Bone marrow (tissue), 2 donors: ENCODE measurements around the gene GSTO1.
A peak's percentile ranks its signal among the peaks of the same experiment; 100 is the strongest.

Source experiments
- DNase-seq, 2 donors: peaks; one replicate each; lab custom pipeline; 2025; lab: John Stamatoyannopoulos, UW

GSTO1 gene

DNA sequence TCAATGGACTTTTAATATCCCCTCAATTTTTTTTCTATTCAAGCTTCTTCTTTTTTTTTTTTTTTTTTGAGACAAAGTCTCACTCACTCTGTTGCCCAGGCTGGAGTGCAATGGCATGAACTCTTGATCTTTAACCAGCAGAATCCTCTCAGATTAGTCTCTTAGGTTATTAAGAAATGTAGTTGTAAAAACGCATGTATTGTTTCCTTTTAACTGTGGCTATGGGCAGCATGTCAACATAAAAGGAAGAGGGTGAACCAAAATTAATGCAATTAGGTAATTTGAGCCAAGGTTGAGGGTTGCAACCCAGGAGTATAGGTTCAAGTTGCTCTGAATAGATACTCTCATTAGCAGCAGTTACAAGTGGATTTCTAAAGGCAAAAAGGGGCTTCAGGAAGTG is 4.3 kb upstream of the GSTO1 start:
- no peak for DNase-seq

DNA sequence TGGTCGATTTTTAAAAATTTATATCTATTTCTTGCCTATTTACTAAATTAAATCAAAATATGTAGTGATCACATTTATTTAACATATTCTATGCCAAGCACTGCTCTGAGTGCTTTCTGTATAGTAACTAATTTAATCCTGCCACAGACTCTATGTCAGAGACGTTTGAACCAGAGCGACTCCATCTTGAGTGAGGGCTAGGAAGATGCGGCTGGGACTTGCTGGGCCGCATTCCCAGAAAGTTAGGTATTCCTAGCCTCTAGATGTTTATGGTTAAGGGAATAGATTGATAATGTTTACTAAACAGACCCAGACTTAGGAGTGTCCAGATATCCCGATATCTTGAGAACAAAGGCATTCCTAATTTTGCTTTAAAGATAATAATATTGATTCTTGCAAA is 3.2 kb upstream of the GSTO1 start:
- DNase-seq, result no peak

DNA sequence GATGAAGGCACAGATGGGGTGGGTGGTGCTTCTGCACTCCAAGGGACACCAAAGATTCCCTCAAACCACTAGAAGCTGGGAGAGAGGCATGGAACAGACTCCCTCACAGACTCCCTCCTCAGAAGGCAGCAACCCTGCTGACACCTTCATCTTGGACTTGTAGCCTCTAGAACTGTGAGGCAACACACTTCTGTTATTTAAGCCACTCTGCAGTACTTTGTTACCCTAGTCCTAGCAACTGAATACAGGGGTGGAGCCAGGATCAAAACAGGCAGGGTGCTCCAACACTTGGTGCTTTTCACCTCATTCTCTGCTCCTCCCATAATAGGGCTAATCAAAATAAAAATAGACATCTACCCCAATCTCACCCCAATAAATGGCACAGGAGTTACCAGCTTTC is 2.3 kb upstream of the GSTO1 start:
- DNase-seq, result no peak

GRCh38 chr10:104253106-104253505 is 1.6 kb upstream of the GSTO1 start:
- no peak for DNase-seq

GRCh38 chr10:104253606-104254410 is 884 bp upstream of the GSTO1 start:
- no peak for DNase-seq

- peak in 1 of 2 donors; percentile 29 for DNase-seq
These were observed 754 bp downstream of the GSTO1 start for GRCh38 chr10:104255311-104255981.

DNA sequence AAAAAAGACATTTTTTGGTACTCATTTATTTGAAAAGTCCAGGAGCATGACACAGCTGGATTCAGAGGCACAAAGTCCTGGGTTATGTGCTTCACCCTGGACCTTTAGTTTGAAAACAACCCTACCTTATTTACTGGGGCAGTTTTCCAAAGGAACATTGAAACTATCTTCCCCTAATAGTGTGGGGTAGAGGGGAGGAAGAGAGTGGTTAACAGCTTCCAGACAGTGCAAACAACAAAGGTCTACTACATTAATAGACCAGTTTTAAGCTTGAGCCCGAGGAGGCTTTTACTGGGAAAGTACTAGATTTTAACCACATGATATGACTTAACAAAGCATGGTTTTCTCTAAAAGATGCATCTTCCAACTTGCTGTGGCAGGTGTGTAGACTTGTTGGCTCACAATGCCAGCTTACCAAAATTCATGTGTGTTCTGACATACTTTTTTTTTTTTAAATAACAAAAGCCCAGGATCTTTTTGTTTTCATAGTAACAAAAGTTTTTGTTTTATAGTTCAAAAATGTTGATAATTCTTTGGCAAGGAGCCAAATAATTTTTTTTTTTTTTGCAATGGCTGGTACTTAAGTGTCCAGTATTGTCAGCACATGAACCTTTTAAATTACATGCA is 1.8 kb downstream of the GSTO1 start:
- DNase-seq, result no peak

GRCh38 chr10:104257235-104257634 is 2.5 kb downstream of the GSTO1 start:
- no peak for DNase-seq

- DNase-seq, result no peak
These were observed 3.5 kb downstream of the GSTO1 start for GRCh38 chr10:104258209-104258608.

GRCh38 chr10:104259456-104259855 is 4.8 kb downstream of the GSTO1 start:
- no peak for DNase-seq

DNA sequence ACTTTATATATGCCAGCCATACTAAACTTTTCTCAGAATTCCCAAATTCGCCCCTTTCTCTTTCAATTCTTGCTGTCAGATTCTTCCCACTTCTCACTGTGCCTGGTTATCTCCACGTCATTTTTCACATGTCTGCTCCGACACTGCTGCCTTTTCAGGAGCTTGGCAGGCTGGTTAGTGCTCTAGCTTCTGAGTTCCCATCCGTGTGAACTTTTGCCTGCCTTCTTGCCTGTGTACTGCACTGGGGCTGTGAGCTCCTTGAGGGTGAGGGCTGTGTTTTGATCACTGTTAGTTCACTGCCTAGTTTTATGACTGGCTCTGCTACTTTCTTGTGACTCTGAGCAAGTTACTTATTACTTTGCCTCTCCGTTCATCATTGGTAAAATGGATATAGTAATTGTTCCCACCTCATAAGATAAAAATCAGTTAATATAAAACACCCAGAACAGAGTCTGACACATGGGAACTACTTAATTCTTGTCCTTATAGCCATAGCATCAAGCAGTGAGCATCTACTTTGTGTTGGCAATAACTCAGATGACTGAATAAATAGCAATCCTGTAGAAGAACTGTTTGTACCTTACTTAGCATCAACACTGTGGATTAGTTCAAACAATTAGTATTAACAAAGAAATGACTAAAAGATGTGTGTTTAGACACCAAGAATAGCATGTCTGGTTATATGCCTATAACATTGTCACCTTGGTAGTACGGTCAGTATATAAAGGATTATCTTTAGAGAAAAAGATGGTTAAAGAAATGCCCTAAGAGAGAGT is 5.5 kb downstream of the GSTO1 start:
- DNase-seq, result no peak

DNA sequence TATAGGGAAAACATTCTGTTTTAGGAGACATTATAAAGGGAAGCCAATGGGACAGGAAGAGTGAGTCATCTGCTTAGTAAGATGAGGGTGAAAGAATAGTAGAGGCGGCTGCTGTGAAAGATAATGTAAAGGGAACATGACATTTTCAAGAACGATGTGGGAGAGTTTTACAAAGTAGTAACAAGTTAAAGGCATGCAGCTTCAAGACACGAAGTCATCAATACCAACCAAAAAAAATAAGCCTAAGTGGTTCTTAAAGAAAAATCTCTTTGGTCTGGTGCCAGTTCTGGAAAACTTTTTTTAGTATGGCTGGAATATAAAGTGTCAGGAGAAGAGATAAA is 6.1 kb downstream of the GSTO1 start:
- DNase-seq, result peak in 1 of 2 donors; percentile 89

DNA sequence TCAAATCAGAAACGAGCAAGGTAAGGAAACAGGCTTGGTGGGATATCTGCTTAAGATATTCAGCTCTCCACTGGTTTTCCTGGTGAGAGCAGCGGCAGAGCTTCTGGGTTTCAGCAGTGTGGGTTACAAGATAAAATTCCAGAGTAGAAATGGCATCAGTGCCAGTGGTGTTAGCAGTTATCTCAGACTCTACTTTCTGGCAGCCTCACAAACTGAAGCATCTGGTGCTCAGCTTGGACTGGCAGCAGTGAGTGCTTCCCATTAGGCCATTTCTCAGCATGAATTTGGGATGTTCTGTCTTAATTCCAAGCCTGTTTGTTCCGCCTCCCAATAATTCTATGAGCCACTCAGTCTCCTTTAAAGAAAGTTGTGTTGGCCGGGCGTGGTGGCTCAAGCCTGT is 7.4 kb downstream of the GSTO1 start:
- DNase-seq, result no peak

GRCh38 chr10:104264783-104265182 is 10.1 kb downstream of the GSTO1 start:
- DNase-seq, result no peak

DNA sequence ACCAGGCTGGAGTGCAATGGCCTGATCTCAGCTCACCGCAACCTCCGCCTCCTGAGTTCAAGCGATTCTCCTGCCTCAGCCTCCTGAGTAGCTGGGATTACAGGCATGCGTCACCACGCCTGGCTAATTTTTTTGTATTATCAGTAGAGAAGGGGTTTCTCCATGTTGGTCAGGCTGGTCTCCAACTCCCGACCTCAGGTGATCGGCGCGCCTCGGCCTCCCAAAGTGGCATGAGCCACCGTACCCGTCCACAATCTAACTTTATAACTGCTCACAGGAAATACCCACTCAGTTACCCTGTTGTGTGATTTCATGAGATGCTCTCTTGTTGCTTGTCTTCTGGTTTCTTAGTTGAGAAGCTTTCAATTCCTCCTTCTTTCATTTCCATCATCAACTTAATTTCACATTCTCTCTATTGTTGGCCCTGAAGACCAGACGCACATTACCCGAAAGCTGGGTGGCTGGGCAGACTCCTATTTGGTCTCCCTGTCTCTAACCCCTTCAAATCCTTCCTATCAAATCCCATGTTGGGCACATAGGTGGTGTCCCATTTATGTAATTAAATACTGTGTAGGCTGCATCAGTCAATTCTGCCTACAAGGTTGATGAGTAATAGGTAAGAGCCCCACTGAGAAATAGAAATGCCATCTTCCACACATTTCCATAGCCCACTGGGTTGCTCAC is 13.2 kb downstream of the GSTO1 start:
- no peak for DNase-seq

DNA sequence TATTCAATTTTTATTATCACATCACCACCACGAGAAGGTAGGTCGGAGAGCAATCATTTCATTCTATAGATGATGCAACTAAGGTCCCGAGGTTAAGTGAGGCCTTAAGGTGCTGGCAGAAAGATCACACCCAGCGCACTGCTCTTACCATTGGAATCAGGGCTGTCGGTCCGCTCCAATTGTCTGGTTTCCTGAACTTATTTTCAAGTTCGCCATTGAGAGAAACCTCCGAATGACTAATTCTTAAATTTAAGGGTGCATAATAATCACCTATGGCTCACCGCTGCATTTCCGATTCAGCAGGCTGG is 13.7 kb downstream of the GSTO1 start:
- DNase-seq, result no peak

DNA sequence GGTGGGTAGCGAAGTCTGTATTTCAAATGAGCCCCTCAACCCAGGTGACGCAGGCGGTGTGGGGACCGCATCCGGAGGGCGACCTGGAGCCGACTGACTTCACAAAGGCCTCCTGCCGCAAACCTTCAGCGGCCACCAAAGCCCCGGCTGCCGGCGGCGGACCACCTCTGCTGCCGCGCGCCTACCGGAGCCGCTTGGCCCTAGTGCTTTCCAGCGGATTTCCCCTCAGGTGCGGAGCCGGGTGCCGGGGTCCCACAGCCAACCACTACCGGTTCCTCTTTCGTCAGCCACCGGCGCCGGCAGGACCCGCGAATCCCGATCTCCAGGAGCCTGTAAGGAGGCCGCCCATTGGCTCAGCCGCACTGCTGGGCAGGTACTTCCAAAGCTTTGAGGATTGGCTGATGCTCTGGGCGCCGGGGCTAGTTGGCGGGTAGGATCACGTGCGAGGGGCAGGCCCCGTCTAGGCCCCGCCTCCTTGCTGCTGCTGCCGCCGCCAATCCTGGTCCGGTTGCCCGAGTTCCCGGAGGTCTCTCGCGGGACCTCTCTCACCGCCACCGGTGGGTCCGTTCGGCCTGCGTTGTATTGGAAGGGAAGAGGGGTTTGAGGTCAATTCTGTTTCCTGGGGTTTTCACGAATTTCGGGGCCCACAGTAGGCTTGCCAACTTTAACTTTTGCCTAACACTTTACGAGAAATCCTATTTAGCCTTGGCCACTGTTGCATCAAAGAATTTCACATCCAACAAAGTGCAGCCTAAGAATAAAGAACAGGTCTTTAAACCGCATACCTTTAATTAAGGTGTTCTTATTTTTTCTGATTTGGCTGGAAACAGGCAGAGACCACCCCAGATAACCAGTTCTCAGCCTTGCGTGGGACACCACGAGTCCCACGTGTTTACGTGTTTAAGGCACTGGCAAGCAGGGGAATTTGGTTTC is 14.3 kb downstream of the GSTO1 start, which contains the start of gene GSTO2:
Gene GSTO2, plus strand, starts transcription at position 472 of the 933 bp plus-strand sequence. CDS start 5,732 bp downstream, outside the sequence.
- DNase-seq, result peak; percentile 81 to 99

DNA sequence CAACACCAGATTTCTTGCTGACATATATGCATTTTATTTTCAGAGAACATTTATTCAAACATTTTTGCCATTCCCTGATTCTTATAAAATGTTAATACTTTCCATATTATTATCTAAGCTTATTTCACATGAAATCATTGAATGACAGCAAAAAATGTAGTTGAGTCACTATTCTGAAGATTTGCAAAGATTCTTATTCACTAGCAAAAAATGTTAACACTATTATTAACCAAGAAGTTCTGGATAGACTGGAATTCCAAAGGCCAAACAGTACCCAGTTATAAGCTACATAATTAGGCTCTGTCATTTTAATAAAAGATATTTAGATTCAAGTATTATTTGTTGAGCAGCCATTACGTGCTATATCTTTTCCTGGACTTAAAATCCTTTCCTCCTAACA is 18.6 kb downstream of the GSTO1 start:
- DNase-seq, result no peak

DNA sequence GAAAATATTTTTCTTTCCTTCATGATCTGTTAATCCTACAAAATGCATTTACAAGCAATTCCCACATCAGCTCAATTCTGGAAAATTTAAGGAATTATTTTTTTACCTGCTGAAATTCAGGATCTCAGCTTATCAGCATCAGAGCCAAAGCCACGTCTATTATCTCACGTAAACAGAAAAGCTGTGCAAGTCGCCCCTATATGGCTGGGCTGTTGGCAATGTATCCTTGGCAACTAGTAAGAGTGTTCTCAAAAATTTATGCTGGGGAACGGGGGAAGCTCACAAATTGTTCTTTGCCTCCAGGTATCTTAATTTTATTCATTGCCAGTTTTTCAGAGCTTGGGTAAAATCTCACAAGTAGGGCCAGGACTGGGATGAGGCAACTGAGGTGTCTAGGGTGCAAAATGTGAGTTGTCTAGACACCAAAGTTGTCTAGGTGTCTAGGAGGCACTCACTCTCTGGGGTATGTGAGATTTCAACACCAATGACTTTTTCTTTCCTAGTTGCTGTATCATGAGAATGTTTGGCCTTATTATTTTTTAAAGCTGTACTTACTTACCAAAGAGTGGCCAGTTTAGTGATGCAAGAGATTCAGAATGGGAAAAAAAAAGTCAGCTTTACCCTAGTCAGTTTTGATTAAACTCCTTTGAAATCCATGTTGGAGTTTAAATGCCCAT is 19.3 kb downstream of the GSTO1 start:
- no peak for DNase-seq
